Astrocyte (in vitro differentiated cells and primary cell): ENCODE results near the gene POR. TPM values are rescaled to one million over a fixed set of nuclear protein-coding genes. Genes with fewer than 3 reads are reported as not detected.

ENCODE experiments used
- DNase-seq: peaks from one replicate; pipeline ENCODE4 v3.0.0-alpha.2; 2010; ENCODE audit warnings: low read depth
- FAIRE-seq: peaks from 2 replicates; lab custom pipeline; 2011; peaks lifted over from hg19 to GRCh38; lab: Jason Lieb, UNC
- H2AFZ ChIP-seq: 2 replicates; pipeline ENCODE4 v1.6.0; 2012; ENCODE audit warnings: low read depth, low read length, inconsistent platforms
- H3K27ac ChIP-seq: 2 replicates; pipeline ENCODE4 v1.5.1; 2011; ENCODE audit warnings: low read depth, low read length, inconsistent platforms
- H3K27me3 ChIP-seq: 2 replicates; pipeline ENCODE4 v1.6.0; 2011; ENCODE audit warnings: low read length, inconsistent platforms; ENCODE audit not compliant: insufficient read depth
- H3K36me3 ChIP-seq: 2 replicates; pipeline ENCODE4 v1.5.1; 2011; ENCODE audit warnings: low read length, inconsistent platforms; ENCODE audit not compliant: insufficient read depth
- H3K4me1 ChIP-seq: 2 replicates; pipeline ENCODE4 v1.5.1; 2011; ENCODE audit warnings: low read length, inconsistent platforms; ENCODE audit not compliant: insufficient read depth
- H3K4me2 ChIP-seq: 2 replicates; pipeline ENCODE4 v1.6.0; 2012; ENCODE audit warnings: low read length, inconsistent platforms
- H3K4me3 ChIP-seq: 2 replicates; pipeline ENCODE4 v1.5.1; 2011; ENCODE audit warnings: low read depth, mild to moderate bottlenecking, low read length, inconsistent platforms; ENCODE audit not compliant: insufficient read depth
- H3K79me2 ChIP-seq: 2 replicates; pipeline ENCODE4 v1.6.0; 2012; ENCODE audit warnings: mild to moderate bottlenecking, low read length, inconsistent platforms; ENCODE audit not compliant: insufficient read depth
- H3K9ac ChIP-seq: 2 replicates; pipeline ENCODE4 v1.6.0; 2012; ENCODE audit warnings: mild to moderate bottlenecking, low read length, inconsistent platforms
- H3K9me3 ChIP-seq: 2 replicates; pipeline ENCODE4 v1.5.1; 2012; ENCODE audit warnings: low read depth, mild to moderate bottlenecking, low read length, inconsistent platforms; ENCODE audit not compliant: insufficient read depth
- H4K20me1 ChIP-seq: 2 replicates; pipeline ENCODE4 v1.6.0; 2012; ENCODE audit warnings: low read length, inconsistent platforms; ENCODE audit not compliant: insufficient read depth
- H3K27ac Mint-ChIP-seq: one replicate; pipeline ENCODE4 v1.8.0; 2021; ENCODE audit warnings: mild to moderate bottlenecking, mixed read lengths; ENCODE audit not compliant: unreplicated experiment
- H3K27me3 Mint-ChIP-seq: one replicate; pipeline ENCODE4 v1.8.0; 2021; ENCODE audit warnings: low read depth, mixed read lengths; ENCODE audit not compliant: unreplicated experiment
- H3K36me3 Mint-ChIP-seq: one replicate; pipeline ENCODE4 v1.8.0; 2021; ENCODE audit warnings: low read depth, mixed read lengths; ENCODE audit not compliant: unreplicated experiment
- H3K4me1 Mint-ChIP-seq: one replicate; pipeline ENCODE4 v1.8.0; 2021; ENCODE audit warnings: low read depth, mixed read lengths; ENCODE audit not compliant: unreplicated experiment
- H3K4me3 Mint-ChIP-seq: one replicate; pipeline ENCODE4 v1.8.0; 2021; ENCODE audit warnings: mild to moderate bottlenecking, moderate library complexity, mixed read lengths; ENCODE audit not compliant: unreplicated experiment
- H3K9me3 Mint-ChIP-seq: one replicate; pipeline ENCODE4 v1.8.0; 2021; ENCODE audit warnings: mild to moderate bottlenecking, mixed read lengths; ENCODE audit not compliant: unreplicated experiment
- EZH2 ChIP-seq: IDR thresholded peaks from 2 replicates; pipeline ENCODE4 v1.6.1; 2012; ENCODE audit warnings: mild to moderate bottlenecking, low read length, inconsistent platforms; ENCODE audit not compliant: insufficient read depth
- total RNA-seq: library from RNA; stranded (reverse); gene quantifications from 2 replicates; pipeline ENCODE4 v1.2.1, GENCODE V29; 2021
- TF ChIP-seq, protein P1 (sequence below): IDR thresholded peaks from 2 replicates; pipeline ENCODE4 v1.5.1; 2011; ENCODE audit warnings: low read depth, mild to moderate bottlenecking, inconsistent platforms, low read length, moderate library complexity; ENCODE audit not compliant: insufficient read depth

POR gene
- total RNA-seq, 1 donor from 2014 or later, result 73.6 TPM

DNA sequence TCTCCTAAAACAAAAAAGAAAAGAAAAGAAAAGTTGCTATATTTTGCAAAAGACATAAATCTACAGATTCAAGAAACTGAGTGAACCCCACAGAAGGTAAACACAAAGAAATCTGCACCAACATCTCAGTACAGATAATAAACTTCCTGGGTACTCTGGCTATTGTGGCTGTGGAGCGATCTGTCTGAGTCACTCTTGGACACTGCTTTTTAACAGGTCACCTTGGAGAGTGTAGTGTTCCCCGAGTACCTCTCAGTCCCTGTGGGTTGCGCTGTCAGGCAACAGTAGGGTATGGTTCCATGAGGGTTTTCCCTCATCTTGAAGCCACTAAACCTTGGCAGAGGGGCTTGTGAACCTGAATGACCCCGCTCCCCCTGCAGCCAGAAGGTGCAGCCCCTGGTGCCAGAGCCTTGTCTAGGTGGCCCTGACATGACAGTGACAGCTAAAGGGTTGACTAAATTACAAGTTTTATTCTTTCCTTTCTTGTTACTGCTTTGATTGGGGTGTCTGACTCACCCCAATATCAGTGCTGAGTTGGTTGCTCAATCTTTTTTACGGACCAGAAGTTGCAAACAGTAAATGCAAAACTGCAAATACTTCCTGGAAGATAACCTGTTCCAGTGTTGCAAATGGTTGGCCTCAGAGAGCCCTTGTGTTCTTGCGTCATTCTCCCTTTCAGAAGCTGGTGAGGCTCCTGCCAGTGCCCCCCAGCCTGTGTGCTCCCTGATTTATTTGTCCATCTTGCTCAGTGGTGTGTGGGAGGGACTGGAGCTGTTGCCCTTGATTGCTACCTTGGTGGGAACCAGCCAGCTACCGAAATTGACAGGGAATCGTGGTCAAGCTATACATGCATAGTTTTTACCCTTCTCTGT, 30.6 kb downstream of the POR start:
- no peak overlapping the region for H3K27ac ChIP-seq
- FAIRE-seq (no peak), DNase-seq (no peak)
- H3K36me3 ChIP-seq, result no peaks in the 10 kb centered on the region
- no peak for TF ChIP-seq EZH2
- TF ChIP-seq, protein P1, sequence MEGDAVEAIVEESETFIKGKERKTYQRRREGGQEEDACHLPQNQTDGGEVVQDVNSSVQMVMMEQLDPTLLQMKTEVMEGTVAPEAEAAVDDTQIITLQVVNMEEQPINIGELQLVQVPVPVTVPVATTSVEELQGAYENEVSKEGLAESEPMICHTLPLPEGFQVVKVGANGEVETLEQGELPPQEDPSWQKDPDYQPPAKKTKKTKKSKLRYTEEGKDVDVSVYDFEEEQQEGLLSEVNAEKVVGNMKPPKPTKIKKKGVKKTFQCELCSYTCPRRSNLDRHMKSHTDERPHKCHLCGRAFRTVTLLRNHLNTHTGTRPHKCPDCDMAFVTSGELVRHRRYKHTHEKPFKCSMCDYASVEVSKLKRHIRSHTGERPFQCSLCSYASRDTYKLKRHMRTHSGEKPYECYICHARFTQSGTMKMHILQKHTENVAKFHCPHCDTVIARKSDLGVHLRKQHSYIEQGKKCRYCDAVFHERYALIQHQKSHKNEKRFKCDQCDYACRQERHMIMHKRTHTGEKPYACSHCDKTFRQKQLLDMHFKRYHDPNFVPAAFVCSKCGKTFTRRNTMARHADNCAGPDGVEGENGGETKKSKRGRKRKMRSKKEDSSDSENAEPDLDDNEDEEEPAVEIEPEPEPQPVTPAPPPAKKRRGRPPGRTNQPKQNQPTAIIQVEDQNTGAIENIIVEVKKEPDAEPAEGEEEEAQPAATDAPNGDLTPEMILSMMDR, result no peak
- no peak overlapping the region for H3K4me3 Mint-ChIP-seq
- peaks cover 7% of the 10 kb centered on the region for H3K4me1 ChIP-seq
- H3K9me3 ChIP-seq, result no peaks in the 10 kb centered on the region
- no peaks in the 10 kb centered on the region for H3K9me3 Mint-ChIP-seq
- H3K4me2 ChIP-seq, result no peak overlapping the region
- peaks cover 7% of the 10 kb centered on the region for H3K4me1 Mint-ChIP-seq
- H3K27ac Mint-ChIP-seq, result no peak overlapping the region
- H3K27me3 Mint-ChIP-seq, result no peaks in the 10 kb centered on the region
- no peaks in the 10 kb centered on the region for H3K27me3 ChIP-seq
- no peak overlapping the region for H3K4me3 ChIP-seq
- H2AFZ ChIP-seq, result no peak overlapping the region
- H3K9ac ChIP-seq, result no peak overlapping the region
- H4K20me1 ChIP-seq, result peaks cover 46% of the 10 kb centered on the region
- H3K36me3 Mint-ChIP-seq, result peaks cover 10% of the 10 kb centered on the region
- H3K79me2 ChIP-seq, result peaks cover 22% of the 10 kb centered on the region

DNA sequence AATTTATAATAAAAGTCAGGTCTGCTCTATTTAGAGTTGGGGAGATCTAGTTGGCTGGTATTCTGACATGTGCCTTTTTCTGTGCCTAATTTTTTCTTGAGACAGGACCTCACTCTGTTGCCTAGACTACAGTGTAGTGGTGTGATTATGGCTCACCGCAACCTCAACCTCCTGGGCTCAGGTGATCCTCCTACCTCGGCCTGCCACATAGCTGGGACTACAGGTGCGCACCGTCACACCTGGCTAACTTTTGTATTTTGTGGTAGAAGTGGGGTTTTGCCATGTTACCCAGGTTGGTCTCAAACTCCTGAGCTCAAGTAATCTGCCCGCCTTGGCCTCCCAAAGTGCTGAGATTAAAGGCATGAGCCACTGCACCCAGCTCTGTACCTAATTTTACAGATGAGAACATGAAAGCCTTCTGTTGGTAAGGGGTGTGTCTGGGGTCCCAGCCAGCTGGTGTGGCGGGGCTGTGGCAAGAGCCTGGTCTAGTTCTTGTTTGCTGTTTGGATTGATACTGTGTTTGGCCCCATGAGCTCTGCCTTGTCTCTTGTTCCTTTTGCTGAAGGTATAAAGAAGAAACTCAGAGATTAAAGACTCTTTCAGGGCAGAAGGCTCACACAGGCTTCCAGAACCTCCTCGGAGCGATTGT, 31.4 kb downstream of the POR start:
- Histone ChIP-seq H3K27me3 (no peaks in the 10 kb centered on the region), H3K4me3 (no peak overlapping the region), H4K20me1 (peaks cover 47% of the 10 kb centered on the region), H3K36me3 (no peaks in the 10 kb centered on the region), H3K9ac (no peak overlapping the region), H3K27ac (no peak overlapping the region), H3K4me1 (peaks cover 7% of the 10 kb centered on the region), H2AFZ (no peak overlapping the region), H3K9me3 (no peaks in the 10 kb centered on the region), H3K4me2 (no peak overlapping the region), H3K79me2 (peaks cover 17% of the 10 kb centered on the region)
- peaks cover 7% of the 10 kb centered on the region for H3K4me1 Mint-ChIP-seq
- H3K9me3 Mint-ChIP-seq, result no peaks in the 10 kb centered on the region
- H3K36me3 Mint-ChIP-seq, result peaks cover 10% of the 10 kb centered on the region
- no peak overlapping the region for H3K27ac Mint-ChIP-seq
- H3K4me3 Mint-ChIP-seq, result no peak overlapping the region
- DNase-seq (no peak), FAIRE-seq (no peak)
- no peaks in the 10 kb centered on the region for H3K27me3 Mint-ChIP-seq
- TF ChIP-seq, protein P1, result no peak
- no peak for TF ChIP-seq EZH2
